NT2/D1 (cell line): ENCODE measurements around the gene SAG.

Source experiments
- SUZ12 ChIP-seq: IDR thresholded peaks from 2 replicates; pipeline ENCODE4 v1.6.1; 2011; ENCODE audit not compliant: insufficient read length, insufficient read depth; ENCODE audit errors: extremely low read depth
- YY1 ChIP-seq: IDR thresholded peaks from 2 replicates; pipeline ENCODE4 v1.6.1; 2011; ENCODE audit not compliant: insufficient read length, insufficient read depth
- ZNF274 ChIP-seq: IDR thresholded peaks from 2 replicates; pipeline ENCODE4 v1.6.1; 2011; ENCODE audit warnings: mild to moderate bottlenecking, low read depth, low read length

DNA sequence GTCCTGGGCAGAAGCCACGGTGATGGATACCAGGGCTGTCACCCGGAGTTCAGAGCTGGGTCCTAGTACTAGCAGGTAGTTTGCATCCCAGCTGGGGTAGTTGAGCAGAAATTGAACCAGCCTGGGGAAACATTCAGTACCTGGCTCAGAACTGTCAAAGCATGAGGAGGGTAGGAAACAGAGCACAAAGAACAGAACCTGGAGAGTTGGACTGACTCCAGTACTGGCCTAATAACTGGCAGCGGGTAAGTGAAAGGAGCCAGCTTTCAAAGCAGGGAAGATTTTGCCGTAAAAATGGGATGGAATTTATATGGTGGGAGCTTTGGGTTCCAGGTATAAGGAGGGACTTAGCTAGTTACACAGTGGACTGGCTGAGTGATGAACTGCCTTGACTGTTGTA lies 32.4 kb upstream of the SAG start:
- no peak for TF ChIP-seq ZNF274
- no peak for TF ChIP-seq YY1
- no peak for TF ChIP-seq SUZ12
